ENCODE data around the gene CCDC43. TPM values are rescaled to one million over a fixed set of nuclear protein-coding genes. Genes with fewer than 3 reads are reported as not detected.

Gene CCDC43
- total RNA-seq, 3 donors from 2014 or later (not counting 1 experiment from before 2014, with no cell fraction given), result 20.2 to 26.9 (median 23.7) TPM

GRCh38 chr17:44627513-44628242, 61.9 kb downstream of the CCDC43 start:
- WGBS (ENCODE audit: insufficient coverage), result 88% methylated on average over 6 of the region's 9 CpGs
- Histone ChIP-seq H3K27ac (ENCODE audit: low read length) (peak overlapping the region; percentile 65), H3K4me1 (ENCODE audit: control insufficient read depth, insufficient read depth, low read length) (peaks cover 8% of the 10 kb centered on the region), H3K36me3 (ENCODE audit: control insufficient read depth, insufficient read depth, low read length) (no peaks in the 10 kb centered on the region), H3K27me3 (ENCODE audit: control insufficient read depth, insufficient read depth, low read length) (no peaks in the 10 kb centered on the region), H3K9me3 (ENCODE audit: control insufficient read depth, insufficient read depth, low read length) (no peaks in the 10 kb centered on the region), H3K4me3 (ENCODE audit: low read length) (no peak overlapping the region)
- Mint-ChIP-seq H3K9me3 (no peaks in the 10 kb centered on the region), H3K27ac (peak overlapping the region in 1 of 2 donors; percentile 79), H3K4me3 (no peak overlapping the region), H3K36me3 (no peaks in the 10 kb centered on the region), H3K27me3 (ENCODE audit: low read depth in 2 of 2) (peaks cover 3 to 6% of the 10 kb centered on the region in 2 donors), H3K4me1 (peaks cover 0 to 14% of the 10 kb centered on the region in 2 donors)
- intact Hi-C loops (cut with micrococcal nuclease), result no loop called here
- TF ChIP-seq CTCF (IDR thresholded peaks at IDR 0.05), result no peak
- DNase-seq, result no peak
- no peak for ATAC-seq

Other genes with a start within 250 kb of the CCDC43 start
- gene GPATCH8, start 186.4 kb downstream of the CCDC43 start, total RNA-seq, result 100 to 1,000 TPM; 104 to 111 (median 109) TPM
- gene FZD2, start 132.3 kb downstream of the CCDC43 start, total RNA-seq, result under 1 TPM; 0.27 to 0.55 (median 0.33) TPM
- not detected for gene MEIOC, start 33.3 kb downstream of the CCDC43 start, total RNA-seq
- 1 to 10 TPM; 3.0 to 4.1 (median 4.1) TPM for gene DBF4B, start 18.9 kb upstream of the CCDC43 start, total RNA-seq
- gene ADAM11, start 69.2 kb upstream of the CCDC43 start, total RNA-seq, result under 1 TPM; 0.18 to 0.28 (median 0.28) TPM
- under 1 TPM in 1 of 3 donors, not detected in 2; 0.16 TPM for gene GJC1, start 140.5 kb upstream of the CCDC43 start, total RNA-seq
- gene HIGD1B, start 158.1 kb upstream of the CCDC43 start, total RNA-seq, result not detected
- gene EFTUD2, start 209.7 kb upstream of the CCDC43 start, total RNA-seq, result 100 to 1,000 TPM; 135 to 178 (median 164) TPM
- gene GFAP, start 225.7 kb upstream of the CCDC43 start, total RNA-seq, result not detected